GM18861 (cell line): ENCODE results near the gene FILIP1.
A peak's percentile ranks its signal among the peaks of the same experiment; 100 is the strongest.

Experiments used
- ATAC-seq: cut with Tn5 transposase; IDR thresholded peaks from one replicate; pipeline ENCODE4 v1.9.1; 2021; ENCODE audit not compliant: unreplicated experiment

Gene FILIP1

DNA sequence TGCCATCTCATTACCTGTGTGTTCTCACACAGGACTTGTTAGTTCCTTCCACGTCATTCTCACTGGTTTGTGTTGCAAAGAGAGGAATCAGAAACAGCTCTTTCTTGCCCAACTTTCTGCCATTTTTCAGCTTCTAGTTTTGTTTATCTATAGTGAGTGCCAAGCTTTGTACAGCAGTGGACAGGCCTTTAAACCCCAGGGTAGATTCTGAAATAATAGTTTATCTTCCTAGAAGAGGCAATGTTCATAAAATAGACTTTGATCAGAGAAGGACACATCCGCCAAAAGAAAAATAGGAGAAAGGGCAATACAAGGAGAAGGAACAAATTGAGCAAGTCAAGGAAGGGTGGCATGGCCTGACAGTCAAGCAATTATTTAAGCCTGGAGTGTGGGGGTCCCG, 191.3 kb downstream of the FILIP1 start:
- ATAC-seq, result no peak

DNA sequence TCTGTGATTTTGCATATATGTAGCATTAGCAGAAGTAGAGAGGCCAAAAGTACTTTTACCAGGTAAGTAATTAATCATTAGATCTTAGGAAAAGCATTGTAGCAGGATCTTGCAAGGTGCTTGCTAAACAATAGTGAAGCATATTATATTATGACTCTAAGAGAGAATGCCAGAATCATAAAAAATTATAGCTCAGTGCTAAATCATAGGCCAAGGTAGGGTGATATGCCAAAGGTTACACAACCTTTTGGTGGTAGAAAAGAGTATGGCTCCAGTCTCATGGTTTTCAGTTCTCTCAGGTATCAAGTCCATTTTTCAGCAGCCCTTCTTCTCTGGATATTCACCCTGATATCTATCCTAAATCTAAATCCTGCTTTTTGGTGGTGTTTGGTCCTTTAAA, 192.1 kb downstream of the FILIP1 start:
- ATAC-seq, result no peak

DNA sequence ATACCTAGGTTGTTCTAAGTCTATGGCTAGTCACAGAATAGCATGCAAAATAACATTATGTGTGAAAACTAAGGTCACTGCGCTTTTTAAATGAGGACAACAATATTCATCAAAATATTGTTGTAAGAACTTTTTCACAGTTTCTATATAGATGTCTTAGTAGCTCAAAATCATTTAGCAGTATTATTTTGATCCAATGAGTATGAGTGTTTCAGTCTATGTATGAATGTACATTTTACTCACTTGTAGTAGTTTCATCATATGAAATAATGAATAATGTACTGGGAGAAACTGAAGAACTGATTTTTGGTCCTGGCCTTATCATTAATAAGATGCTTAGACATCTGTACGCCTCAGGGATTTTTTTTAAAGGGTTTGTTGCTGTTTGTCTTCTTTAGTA, 192.5 kb downstream of the FILIP1 start:
- ATAC-seq, result no peak

DNA sequence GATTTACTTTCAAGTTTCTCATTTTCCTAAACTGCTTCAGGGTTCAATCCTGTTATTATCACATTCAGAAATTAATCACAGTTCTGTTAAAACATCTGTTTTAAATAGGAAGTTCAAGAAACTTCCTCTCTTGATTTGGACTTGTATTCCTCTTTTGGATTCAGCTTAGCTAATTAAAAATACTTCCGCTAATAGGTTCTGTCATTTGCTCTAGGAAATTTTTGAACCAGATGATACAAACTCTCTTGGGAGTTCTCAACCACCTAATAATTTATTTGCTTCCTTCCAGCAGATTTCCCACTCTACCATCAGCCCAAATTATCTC, 193.1 kb downstream of the FILIP1 start:
- no peak for ATAC-seq

DNA sequence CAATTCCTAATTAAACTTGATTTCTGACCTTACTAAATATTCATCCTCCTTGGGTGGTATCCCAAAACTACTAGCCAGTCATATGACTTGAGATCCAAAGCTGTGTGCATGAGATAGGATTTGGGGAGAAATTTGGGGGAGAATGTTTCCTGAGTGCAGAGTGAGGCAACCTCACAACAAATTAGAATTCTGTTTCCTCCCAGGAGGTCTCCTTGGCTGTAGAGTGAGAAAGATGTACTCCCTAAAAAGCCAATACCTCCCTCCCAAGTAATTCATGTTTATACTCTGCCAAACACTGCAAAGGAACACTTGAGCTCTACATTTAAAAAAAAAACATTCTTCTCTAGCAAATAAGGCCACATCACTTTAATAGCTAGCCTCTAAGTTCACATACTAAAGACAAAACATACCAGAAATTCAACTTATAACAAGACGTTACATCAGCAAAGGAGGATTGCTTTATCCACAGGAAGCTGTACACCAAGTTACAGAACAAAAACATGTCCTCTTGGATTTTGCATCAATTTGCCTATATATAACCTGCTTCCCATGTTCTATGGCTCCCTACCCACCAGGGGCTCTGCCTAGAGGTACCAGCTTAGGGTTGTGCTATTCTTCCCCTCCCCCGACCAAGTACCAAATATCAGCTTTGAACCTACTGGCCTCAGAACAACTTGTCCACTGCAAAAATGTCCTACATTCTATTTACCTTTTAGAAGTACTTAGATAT, 193.6 kb downstream of the FILIP1 start:
- ATAC-seq, result no peak

DNA sequence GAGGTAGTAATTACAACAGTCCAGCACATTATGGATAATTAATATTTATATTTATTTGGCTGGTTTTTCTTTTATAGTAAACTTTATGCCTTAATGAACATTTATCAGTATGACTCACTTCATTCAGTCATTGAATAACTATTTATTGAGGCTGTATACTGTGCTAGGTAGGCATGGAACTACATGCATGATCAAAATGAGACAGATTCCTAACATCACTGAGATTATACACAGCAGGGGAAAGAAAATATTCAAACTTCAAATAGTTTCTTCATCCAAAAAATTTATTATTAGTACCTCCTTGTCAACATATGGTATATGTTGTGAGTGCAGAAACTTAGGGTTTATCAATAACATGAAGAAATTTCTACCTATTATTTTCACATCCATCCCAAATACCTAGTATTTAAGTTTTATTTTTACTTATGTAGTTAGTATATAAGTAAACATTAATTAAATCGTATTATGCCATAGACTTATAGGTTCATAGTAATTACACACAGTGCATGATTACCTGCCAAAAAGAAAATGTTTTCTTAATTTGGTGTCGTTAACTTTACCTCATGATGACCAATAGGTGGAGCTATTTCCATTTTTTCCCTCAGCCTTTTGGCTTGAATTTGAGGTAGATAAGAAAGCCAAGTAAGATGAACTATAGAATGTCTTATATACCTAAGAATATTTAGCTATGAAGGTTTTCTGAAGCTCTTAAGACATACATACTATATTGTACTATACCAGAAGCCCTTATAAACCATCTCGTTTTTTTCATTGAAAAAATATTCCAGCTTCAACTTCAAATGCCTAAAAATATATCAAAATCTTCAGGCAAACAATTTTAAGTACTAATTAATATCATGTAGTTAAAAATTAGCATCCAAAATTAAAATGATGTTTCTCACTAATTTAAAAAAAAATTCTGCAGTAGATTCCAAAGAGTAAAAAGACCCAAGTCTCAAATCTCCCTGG, 196.5 kb downstream of the FILIP1 start:
- ATAC-seq, result peak; percentile 65

DNA sequence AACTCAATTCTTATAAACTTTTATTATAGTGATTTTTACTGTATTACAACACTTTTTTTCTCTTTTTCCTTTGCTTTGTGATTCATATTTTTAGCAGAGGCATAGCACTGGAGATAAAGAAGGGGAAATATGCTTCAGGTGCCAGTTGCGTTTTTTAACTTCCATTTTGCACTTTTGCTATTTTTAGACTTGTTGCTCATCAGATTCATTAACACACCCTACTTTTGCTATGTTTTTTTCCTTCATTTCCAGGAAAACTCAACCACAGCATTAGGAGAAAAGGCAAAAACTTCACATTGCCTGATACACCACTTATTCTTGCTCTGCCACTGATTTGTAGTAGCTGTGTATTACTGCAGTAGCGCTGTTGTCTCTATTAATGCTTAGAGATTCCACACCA, 201.0 kb downstream of the FILIP1 start:
- ATAC-seq, result no peak

DNA sequence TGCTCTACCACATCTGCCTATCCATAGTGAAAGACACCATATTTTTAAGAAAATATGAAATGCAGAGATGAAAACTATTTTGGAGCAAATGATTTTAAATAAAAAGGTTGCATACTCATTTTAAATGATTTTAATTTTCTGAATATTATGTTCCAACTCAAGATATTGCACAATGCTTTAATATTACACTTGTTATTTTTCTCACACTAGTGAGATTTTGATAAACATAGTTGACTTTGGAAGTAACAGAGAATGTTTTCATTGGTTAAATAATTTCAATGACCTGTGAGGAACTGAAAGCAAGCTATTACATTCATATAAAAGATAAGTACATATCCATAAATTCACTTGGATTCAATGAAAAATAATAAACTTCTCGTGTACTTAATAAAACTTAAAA, 201.9 kb downstream of the FILIP1 start:
- no peak for ATAC-seq

DNA sequence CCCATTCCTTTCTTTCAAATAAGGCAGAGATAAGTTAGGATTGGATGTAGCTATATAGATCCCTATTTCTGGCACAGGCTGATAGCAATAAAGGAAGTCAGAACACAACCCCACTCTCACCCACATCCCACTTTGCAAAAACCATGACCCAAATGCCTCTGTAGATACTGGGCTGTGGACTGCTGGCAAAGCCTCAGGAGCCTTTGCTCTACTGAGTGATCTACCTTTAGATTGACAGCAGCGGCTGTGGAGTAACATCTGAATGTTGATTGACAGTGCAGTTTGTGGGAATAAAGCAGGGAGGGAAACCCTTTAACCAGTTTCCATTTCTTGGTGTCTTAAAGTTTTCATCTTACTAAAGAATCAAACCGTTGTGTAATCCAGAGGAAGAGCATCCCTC, 202.3 kb downstream of the FILIP1 start:
- ATAC-seq, result no peak

DNA sequence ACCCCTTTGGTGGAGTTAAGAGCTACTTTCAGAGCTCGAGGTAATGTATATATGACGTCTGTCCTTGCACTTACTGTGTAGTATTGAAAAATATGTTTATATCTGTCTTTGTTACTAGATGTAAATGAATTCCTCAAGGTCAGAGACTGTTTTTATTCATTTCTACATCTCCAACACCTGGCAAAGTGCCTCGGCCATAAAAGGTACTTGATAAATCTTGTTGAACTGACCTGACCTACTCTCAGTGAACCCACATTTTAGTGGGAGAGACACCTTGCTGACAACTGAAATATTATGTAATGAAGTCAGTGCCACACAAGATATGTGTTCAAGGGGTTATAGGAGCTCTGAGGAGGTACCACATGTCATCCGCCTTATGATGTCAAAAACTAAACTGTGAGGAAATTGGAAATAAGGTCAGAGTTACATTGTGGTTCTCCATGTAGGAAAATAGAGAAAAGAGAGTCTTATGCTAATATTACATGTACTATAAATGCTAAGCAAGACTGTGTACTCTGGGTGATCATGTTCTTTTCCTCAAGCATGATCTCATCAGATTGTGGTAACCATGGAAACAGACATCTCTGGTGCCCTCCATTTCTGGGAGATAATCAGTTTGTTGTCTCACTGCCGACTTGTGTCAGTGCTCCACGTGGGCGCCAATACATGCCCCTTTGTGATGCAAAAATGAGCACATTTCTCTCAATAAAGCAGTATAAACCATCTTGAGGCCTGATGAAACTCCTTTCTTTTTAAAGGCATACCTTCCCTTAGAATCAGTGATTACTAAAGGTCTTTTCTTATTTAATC, 203.3 kb downstream of the FILIP1 start:
- no peak for ATAC-seq

DNA sequence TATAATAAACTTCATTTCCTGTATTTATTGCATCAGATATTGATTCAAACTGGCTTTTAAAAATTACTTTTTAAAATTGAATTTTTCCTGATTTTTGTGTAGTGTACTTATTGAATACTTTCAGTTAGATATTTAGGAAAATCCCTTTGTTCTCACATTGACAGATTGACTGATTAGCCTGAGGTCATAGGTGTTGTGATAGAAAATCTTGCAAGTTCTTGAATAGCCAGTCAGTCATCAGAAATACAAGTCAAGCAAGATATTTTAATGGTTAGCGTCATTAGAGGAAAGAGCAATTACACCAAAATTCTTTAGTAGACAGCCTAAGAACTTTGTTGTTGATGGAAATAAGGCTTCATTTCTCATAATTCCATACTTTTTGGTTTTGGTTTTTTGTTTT, 205.6 kb downstream of the FILIP1 start:
- no peak for ATAC-seq

DNA sequence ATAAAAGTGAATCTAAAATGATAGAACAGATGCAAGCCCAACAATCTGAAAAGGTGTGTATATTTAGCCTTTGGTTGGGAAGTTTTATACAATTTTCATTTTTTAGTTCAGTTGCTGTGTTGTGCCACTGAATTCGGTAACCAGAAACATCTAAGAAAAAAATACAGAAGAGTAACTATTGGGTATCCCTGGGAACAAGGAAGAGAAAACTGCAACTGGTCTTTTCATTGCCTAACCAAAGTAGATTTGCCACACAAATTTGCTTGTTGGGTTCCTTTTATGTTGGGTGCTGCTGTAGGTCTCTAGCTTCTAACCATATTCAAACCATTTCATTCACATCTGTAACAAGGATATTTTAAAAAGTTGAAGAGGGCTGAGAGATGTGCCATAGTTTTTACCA, 206.2 kb downstream of the FILIP1 start:
- no peak for ATAC-seq

DNA sequence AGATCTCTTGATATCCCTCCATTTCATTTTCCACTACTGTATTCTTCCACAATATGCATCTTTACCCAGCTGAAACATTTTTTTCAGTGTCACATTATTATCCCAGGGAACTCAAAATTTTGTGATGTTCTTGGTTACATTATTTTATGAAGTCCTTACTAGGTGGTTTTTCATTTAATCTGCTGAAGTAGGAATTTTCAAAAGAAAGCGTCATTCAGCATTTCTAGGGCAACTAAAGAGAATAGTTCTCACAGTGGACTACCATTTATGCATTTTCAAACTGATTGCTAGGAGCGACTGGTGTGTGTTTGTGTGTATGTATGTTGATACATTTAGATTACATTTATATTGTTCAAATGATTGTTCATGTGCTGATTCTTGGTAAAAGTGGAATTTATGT, 206.6 kb downstream of the FILIP1 start:
- no peak for ATAC-seq

DNA sequence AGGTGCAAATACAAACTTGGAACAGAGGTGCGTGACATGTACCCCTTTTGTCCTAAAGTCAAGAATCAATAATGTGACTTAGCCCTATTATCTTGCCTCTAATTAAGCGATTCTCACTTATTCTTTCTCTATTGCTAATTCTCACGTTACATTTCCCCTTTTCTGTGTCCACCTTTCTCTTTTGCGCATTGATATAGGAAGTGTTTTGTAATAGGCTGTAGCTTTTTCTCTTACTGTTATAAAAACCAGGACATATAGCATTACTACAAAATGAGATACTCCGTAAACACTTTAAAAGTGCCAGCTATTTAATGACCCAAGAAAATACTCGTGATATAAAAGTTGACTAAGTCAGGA, 208.3 kb downstream of the FILIP1 start:
- no peak for ATAC-seq

DNA sequence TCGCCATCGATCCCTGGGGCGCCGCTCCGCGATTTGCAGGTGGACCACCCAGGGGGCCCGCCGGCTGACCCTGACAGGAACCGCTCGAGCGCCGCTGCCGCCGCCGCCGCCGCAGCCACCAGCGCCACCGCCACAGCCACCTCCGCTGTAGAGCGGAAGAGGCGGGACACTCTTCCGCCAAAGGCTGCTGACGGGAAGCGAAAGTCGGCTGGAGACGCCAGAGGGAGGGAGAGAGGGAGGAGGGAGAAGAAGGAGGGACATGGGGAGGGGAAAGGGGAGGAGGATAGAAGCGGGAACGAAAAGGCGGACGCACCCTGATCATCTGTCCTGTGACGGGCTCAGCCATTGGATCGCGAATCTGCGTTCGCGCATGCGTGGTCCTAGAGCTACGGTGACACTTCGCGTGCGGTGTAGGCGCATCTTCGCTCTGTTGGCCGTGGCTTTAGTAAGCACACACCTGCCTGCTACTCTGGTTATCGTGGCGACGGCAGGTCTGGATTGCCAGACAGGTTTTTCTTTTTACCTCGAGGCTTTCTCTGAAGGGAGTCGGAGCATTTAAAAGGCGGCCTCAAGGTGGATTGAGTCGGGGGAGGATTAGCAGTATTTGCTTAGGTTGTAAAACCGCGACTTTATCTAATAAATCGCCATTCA, 208.8 kb downstream of the FILIP1 start, which contains the start of gene TMEM30A:
Gene TMEM30A (minus strand): TSS at position 161 of the 651 bp plus-strand sequence. CDS start 154 bp downstream, at position 7.
- ATAC-seq, result peak; percentile 76

DNA sequence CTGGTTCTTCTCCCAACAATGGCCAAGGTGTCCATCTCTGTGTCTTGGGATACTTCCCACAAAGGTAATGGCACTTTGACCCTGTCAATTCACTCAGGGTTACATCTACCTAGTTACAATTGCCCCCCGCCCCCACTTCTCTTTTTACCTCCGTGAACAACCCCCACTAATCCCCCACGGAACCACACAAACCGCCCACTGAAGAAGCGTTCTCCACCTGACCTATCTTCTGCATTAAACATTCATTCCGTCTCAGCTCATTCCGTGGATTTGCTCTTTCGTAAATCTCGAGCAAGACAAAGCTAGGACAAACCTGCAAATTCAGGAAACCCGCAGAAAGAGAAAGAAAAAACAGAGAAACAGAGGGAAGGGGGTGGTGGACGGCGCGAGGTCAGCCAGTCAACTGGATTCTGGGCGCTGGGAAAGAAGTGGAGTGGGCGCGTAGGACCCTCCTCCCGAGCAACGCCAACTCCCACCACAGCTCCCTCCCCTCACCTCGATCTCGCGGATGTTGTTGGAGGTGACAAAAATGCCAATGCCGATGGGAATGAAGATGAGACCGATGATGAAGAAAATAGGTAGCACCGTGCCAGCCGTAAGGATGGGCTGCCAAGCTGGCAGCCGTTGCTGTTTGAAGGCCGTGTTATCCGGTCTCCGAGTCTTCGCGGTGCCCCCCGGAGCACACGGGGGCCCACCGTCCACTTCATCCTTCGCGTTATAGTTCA, 209.5 kb downstream of the FILIP1 start:
- ATAC-seq, result no peak

DNA sequence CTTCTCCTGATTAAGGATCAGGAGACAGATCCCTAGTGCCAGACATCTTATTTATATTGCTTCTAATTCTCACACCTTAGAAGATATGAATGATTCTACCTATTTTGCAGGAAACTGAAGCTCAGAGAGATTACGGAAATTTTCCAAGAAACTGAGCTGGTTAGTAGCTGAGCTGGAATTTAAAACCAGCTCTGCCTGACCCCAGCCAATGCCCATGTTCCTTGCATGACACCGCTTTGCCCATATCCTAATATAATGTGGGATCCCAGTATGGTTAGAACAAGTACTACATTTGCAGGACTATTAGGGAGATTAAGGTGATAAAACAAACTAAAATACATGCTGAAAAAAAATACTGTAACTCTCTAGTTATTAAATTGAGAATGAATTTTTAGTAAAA, 210.9 kb downstream of the FILIP1 start:
- ATAC-seq, result no peak

DNA sequence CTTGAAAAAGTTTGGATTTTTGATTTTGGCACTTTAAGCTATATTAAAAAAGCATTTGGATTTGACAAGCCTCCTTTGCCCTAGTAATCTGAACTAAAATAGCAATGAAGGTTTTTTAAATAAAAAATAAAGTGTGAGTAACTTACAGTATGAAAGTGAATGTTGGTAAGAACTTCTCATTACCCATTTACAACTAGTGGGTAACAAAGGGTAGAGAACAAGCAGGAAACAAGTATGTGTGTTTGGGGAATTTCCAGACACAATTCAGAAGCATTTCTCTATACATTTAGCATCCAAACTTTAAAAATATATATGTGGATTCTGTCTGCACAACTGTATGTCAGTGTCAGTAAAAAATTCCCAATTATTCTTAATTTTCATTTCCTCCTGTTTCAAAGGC, 211.9 kb downstream of the FILIP1 start:
- ATAC-seq, result peak; percentile 23

DNA sequence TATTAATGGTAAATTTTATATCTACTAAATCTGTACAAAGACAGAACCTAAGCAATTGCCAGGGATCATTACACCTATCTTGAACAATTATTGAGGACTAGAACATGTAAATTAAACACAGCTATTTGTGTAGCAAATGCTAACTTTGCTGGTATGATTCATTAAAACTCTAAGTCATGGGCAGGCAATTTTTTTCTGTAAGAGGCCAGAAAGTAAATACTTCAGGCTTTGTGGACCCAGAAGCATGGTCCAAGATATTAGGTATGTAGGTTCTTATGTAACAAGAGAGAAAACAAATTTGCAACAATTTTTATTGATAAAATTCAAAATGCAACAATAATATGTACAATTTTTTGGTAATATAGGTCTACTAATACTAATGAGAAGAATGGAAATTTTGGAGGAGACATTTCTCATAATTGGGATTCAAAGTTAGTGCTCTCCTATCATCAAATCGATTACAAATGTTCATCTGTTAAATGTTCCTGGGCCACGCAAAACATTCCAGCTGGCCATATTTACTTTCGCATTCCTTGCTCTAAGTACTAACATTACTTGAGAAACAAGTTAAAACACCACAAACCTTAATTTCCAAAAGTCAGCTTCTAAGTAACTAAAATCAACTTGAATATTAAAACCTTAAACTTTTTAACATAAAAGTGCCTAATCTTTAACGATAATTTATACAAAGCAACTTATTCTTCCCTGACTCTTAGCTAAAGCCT, 213.3 kb downstream of the FILIP1 start:
- no peak for ATAC-seq

DNA sequence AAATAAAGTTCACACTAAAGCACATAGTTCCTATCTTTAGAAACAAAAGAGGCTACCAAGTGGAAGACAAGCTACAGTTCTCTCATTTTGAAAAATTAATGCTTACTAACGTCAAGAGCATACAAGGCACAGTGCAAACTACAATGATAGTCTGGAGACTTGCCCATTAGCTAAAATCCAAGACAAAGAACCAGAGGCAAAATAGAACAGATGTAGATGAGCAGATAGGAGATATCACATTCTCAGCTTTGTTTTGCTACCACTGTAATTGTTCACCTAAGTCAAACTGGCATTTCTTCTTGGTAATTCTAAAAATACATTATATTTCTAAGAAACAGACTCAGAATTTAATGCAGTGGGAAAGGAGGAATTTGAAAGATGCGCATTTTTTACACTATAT, 214.2 kb downstream of the FILIP1 start:
- no peak for ATAC-seq
